Tibial nerve (tissue), 3 donors: ENCODE results near the gene NAIF1.

Source experiments
- POLR2A ChIP-seq, 2 donors: fragments of 450-650 bp; IDR thresholded peaks; one replicate each; pipeline ENCODE4 v1.6.1; 2017; ENCODE audit warnings: antibody characterized with exemption in 2 of 2, mild to moderate bottlenecking in 2 of 2, moderate library complexity in 2 of 2
- TF ChIP-seq, protein P1 (sequence below), 5 experiments: fragments of 200-600 bp in 3 of 5; fragments of 450-650 bp in 2 of 5; sonication (generic) in 3 of 5; IDR thresholded peaks; one replicate each; pipeline ENCODE4 v1.5.1; 2016 to 2019; ENCODE audit warnings: antibody characterized with exemption in 5 of 5, mild to moderate bottlenecking in 3 of 5, moderate library complexity in 2 of 5

DNA sequence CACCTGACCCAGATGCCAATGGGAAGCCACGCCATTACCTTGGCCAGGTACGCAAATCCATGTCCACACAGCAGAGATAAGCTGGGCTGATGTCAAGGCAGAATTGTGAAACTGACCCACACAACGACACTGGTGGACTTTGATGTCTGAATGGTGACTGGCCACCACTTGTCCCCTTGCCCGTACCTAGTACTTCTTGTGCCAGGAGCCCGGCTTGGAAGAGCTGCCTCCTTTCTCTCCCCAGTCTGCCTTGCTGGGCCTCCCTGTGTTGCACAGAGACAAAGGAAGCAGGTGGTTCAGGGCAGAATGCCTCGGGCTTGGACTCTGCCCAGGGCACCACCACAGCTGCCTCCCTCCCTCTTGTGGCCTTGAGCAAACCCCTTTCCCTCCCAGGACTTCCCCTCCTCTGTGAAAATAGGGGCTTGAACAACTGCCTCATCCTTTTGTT lies 37.1 kb upstream of the NAIF1 start:
- TF ChIP-seq, protein P1, sequence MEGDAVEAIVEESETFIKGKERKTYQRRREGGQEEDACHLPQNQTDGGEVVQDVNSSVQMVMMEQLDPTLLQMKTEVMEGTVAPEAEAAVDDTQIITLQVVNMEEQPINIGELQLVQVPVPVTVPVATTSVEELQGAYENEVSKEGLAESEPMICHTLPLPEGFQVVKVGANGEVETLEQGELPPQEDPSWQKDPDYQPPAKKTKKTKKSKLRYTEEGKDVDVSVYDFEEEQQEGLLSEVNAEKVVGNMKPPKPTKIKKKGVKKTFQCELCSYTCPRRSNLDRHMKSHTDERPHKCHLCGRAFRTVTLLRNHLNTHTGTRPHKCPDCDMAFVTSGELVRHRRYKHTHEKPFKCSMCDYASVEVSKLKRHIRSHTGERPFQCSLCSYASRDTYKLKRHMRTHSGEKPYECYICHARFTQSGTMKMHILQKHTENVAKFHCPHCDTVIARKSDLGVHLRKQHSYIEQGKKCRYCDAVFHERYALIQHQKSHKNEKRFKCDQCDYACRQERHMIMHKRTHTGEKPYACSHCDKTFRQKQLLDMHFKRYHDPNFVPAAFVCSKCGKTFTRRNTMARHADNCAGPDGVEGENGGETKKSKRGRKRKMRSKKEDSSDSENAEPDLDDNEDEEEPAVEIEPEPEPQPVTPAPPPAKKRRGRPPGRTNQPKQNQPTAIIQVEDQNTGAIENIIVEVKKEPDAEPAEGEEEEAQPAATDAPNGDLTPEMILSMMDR (IDR thresholded peaks at IDR 0.05) = no peak
- no peak for TF ChIP-seq POLR2A (IDR thresholded peaks at IDR 0.05)
